ENCODE results near the gene DGLUCY.
"Not testable (repeated sequence)": the region's sequence is repeated elsewhere in the genome, so short reads cannot be mapped to it uniquely, and the experiment has no call there.

DGLUCY gene

DNA sequence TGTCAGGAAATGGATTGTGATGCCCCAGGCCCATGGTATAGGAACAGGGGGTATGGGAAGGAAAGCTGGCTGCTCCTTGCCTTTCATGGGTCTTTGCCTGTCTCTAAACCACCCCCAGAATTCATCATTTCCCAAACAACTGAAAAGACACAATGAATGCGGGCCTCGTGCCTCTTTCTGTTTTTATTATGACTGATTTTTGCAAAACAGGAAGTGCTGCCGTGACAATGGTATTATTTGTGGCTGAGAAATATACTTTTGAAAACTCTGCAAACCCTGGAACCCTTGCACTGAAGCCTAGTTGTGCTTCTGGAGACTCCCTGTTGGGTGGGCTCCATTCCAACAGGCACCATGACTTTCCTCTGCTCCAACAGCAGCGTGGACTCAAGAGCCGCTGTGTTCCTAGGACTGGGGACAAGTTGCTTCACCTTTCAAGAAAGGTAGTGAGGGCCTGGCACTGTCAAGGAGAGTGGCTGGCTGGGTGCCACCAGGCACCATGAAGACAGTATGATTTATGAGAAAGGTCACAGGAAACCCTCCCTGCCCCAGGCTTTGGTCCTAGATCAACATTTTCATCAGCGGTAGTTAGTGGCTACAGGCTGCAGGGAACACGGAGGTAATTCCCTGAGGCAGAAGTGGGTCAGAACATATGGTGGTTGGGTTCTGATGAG is 4.8 kb upstream of the DGLUCY start:
- no peak for DNase-seq

DNA sequence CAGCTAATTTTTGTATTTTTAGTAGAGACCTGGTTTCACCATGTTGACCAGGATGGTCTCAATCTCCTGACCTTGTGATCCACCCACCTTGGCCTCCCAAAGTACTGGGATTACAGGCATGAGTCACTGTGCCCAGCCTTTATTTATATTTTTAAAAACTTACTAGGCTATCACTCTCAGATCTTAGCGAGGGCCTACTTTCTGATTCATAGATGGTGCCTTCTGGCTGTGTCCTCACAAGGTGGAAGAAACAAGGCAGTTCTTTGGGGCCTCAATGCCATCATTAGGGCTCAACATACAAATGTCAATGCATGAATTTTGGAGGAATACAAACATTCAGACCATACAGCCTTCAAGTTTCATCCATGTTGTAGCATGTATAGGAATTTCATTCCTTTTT is 2.4 kb upstream of the DGLUCY start:
- no peak for DNase-seq

DNA sequence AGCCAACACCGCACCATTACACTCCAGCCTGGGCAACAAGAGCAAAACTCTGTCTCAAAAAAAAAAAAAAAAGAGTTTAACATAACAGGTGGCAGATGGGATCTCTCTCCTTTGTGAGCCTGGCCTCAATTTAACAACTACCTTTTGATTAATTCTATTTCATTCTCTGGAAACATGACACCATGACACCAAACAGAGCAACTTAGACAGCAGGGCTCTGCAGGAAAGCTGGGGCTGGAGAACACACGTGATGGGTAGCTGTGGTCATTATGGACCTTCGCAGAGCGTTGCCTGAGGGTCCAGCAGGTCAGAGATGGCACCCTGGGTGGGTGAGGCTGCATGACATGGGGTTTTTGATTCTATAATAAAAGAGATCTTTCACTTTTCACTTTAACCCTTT is 1.7 kb upstream of the DGLUCY start:
- no peak for DNase-seq

DNA sequence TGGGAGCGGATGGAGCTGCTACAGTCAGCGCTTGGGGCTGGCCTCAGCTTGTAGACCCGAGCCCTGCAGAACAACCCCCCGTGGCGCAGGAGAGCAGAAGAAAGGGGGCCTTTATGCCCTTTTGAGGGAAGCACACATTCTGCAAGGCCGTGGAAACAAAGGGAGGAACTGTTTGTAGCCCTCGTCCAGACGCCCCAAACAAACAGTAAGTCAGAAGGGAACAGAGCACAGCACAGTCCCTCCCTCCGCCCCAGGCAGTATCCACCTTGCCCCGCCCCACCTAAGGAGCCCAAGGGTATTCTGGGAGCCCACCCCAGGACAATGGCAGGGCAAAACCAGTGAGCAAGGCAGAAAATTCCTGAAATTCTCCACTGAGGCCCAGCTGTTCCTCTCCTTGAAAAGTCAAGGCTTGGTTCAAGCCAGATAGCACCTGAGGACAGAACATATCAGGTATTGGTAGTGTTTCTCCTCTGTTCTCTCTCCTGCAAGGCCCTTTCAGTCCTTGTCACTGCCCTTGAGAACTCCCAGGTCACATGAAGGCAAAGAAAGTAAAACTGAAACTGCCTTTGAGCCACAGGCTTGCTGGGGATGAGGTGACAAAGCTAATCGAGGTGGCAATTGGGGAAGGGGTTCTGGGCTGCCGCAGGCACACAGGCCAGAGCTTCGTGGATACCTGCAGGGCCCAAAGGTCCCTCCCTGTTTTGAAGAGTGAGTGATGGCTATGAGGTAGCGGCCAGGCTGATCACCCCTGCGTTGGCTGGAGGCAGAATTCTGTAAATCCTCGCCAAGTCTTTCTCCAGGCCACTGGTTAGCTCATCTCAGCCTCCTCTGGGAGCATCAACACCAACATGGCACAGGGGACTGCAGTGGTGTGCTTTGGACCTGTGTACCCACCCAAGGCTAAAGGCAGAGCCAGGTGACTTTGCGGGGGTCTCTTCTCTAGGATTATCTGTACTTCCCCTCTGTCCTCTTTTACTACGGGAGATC is 499 bp downstream of the DGLUCY start:
- no peak for DNase-seq

DNA sequence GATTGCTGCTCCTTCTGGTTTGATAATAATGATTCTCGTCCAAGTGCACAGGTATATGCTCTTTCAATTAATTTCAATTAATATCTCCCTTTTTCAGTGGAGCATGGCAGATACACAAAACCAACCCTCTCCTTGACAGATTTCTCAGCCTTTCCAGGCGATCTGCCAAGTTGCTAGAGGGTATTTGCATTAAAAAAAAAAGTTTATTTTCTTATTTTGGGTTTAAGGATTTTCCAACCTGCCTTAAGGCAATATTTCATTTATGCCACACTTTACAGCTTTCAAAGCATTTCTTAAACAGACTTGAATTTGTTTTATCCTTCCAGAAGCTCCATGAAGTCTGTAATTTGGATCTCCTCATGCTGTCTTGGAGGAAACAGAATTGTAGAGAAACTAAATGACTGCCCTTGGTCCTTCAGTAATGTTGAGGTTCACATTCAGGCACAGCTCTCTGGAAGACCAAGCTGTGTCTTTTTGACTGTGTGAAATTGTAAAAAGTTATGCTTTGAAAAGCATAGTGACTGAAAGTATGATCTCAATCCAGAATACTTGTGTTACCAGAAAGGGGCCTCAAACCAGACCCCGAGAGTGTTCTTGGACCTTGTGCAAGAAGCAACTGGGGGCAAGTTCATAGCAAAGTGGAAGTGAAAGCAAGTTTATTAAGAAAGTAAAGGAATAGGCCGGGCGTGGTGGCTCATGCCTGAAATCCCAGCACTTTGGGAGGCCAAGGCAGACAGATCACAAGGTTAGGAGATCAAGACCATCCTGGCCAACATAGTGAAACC is 2.3 kb downstream of the DGLUCY start:
- DNase-seq = no peak

DNA sequence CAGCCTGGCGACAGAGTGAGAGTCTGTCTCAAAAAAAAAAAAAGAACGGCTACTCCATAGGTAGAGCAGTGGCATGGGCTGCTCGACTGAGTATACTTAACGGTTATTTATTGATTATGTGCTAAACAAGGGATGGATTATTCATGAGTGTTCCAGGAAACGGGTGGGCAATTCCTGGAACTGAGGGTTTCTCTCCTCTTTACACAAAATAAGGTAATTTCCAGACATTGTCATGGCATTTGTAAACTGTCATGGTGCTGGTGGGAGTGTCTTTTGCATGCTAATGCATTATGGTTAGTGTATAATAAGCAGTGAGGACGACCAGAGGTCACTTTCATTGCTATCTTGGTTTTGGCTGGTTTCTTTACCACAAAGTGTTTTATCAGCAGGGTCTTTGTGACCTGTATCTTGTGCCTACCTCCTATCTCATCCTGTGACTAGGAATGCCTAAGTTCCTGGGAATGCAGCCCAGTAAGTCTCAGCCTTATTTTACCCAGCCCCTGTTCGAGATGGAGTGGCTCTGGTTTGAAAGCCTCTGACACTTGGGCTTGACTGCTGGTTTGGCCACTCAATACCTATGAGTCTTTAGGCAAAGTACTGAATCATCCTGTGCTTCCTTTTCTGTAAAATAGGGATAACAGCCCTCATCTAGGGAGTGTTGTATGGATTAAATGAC is 3.2 kb downstream of the DGLUCY start:
- no peak for DNase-seq

DNA sequence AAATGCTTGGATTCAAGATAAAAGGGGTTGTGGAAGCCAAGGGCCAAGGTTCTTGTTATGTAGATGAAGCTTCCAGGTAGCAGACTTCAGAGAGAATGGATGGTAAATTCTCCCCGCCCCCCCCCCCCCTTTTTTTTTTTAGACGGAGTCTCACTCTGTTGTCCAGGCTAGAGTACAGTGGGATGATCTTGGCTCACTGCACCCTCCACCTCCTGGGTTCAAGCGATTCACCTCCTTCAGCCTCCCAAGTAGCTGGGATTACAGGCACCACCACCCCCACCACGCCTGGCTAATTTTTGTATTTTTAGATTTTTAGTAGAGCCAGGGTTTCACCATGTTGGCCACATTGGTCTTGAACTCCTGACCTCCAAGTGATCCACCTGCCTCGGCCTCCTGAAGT is 4.1 kb downstream of the DGLUCY start:
- no peak for DNase-seq

DNA sequence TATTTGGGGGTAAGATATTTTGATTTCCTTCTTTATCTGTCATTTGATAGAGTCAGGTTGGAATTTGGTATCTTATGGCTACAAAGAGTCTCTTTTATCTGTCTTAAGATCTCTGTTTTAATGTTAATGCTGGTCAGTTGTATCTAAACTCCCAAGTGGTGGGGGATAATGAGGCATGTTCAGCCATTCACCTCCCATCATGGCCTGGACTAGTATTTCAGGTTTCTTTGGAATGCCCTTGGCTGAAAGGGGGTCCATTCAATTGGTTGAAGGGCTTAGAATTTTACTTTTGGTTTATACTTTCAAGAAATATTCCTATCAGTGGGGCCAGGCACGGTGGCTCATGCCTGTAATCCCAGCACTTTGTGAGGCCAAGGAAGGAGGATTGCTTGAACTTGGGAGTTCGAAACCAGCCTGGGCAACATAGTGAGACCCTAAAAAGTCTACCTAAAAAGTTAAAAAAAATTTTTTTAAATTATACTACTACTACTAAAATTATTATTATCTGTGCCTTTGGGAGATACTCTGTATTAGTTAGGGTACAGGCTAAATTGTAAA is 4.7 kb downstream of the DGLUCY start:
- DNase-seq = no peak

DNA sequence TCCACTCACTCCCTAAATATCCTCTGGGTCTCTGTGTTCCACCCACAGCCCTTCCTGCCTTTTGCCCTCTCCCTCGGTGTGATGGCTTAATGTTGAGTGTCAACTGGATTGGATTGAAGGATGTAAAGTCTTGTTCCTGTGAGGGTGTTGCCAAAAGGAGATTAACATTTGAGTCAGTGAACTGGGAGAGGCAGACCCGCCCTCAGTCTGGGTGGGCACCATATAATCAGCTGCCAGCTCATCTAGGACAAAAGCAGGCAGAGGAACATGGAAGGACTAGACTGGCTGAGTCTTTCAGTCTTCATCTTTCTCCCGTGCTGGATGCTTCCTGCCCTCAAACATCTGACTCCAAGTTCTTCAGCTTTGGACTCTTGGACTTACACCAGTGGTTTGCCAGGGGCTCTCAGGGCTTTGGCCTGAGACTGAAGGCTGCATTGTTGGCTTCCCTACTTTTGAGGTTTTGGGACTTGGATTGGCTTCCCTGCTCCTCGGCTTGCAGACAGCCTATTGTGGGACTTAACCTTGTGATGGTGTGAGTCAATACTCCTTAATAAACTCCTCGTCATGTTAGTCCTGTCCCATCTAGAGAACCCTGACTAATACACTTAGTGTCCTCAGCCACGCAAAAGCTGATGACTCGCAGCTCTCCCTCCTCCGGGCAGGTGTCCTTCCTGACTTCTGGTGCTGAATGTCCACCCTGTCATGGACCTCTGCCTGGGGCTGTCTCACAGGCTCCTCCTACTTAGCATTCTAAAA is 5.9 kb downstream of the DGLUCY start:
- DNase-seq = no peak

DNA sequence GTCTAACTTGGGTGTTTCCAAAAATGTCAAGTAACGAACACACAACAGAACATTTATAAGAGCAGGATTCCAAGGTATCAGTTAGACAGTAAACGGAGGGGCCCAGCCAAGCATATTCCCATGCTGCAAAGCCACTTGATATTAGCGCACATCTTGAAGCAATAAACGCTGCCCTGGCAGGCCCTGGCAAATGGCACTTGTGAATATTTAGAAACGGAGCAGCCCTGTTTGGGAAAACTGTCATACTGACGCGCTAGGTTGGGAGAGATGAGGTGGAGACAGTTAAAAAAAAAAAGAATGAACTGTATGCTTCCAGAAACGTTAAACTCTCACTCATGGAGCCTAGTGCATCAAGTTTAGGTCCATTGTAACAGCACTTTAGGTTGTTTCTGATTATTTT is 9.3 kb downstream of the DGLUCY start:
- no peak for DNase-seq

DNA sequence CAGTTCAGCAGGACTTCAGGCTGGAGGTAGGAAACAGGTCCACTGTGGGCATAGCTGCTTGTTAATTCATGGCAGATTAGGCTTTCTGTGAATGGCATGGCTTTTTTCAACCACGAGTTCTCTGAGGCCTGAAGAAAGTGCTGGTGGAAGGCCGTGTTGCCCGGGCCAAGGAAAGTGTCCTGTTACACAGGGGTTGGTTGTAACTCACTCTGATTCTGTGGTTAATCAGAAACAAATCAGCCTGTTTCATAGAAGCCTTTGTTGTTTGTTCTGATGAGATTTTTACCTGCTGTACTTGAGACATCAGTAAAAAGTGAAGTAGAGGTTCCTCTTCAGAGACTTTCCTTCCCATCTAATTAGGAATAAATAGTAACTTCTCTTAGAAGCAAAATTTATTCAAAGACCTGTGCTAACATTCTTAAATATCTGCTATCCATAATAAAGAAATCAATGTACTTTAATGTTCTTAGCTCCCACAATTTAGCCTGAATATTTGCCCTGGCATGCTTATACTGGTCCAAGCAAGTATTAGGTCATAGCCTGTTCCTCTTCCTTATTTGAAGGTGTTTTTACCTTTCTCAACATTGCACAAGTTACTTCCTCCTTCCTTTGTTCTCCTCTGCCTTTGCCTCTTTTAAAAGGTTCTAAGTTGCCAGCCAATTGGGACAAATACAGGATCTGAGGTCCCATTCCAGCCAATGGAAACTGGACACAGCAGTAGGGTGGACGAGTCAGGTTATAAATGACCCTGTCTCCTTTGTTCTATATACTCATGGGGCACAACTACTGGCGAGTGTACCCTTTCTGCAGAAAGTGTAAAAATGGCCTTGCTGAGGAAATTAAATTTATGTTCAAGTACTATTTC is 10.8 kb downstream of the DGLUCY start:
- DNase-seq = not testable (repeated sequence)

DNA sequence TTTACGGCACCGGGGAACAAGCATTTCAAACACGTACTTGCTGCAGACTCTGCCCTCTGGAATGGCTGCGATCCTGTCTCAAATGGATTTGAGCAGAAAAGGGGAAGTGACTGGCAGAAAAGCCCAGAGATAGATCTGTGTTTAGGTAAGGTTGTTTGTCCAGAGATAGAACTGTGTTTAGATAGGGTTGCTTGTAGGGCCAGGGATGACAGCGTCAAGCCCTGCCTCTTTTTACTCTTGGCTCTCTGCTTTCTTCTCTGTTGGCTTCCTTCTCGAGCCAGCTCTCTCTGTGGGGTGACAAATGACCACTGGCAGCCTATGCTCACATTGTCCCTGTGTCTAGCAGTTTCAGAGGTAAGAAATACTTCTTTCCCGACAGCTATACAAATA is 11.4 kb downstream of the DGLUCY start:
- no peak for DNase-seq

DNA sequence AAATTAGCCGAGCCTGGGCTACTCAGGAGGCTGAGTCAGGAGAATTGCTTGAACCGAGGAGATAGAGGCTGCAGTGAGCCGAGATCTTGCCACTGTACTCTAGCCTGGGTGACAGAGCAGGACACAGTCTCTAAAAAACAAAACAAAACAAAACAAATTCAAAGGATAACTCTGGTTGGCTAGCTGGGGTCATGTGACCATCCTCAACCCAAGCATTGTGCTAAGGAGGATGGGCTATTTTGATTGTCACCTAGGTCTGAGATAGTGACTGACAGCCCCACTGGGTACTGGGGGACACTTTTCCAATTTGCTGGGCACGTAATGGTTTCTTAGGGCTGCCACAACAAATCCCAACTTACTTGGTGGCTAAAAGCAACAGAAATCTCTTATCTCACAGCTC is 11.9 kb downstream of the DGLUCY start:
- no peak for DNase-seq

DNA sequence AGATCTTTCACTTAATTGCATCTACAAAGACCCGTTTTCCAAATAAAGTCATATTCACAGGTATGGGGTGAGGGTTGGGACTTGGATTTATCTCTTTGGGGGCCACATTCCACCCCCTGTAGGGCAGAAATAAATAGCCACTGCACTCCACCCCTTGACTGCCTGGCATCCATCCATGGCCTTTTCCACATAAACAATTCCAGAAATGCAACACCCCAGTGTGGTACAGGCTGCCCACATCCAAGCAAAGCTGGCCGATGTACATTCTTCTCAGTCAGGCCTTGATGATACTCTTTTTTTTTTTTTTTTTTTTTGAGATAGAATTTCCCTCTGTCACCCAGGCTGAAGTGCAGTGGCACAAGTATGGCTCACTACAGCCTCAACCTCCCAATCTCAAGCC is 12.9 kb downstream of the DGLUCY start:
- DNase-seq = no peak

DNA sequence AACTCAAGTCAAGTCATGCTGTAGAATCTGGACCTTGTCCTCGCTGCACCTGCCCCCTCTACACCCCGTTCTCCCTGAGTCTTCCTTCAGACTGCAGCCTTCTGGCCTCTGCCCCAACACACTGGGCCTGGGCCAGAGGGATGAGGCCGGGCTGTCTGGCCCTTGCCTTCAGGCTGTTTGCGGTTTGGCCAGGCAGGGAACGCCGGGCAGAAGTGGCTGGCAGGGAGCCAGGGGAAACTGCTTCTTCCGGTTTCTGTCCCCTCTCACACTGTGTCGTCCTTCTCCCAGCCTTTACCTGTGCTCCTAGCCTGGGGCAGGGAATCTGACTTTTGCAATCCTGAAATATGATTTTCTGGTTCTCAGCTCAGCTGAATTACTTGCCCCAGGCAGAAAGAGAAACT is 13.5 kb downstream of the DGLUCY start:
- no peak for DNase-seq

DNA sequence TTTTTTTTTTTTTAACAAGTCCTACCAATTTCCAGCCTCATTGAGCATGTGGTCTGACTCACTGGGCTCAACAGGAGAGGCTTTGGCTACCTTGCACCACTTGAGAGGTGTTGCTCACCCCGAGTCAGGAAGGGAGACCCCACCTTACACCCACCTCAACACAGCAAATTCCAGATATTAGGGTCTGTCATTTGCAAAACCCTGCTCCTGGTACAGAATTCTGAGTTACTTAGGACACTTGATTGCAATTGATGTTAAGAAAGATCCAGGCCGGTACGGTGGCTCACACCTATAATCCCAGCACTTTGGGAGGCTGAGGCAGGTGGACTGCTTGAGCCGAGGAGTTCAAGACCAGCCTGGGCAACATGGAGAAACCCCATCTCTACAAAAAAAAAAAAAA is 14.1 kb downstream of the DGLUCY start:
- DNase-seq = no peak

DNA sequence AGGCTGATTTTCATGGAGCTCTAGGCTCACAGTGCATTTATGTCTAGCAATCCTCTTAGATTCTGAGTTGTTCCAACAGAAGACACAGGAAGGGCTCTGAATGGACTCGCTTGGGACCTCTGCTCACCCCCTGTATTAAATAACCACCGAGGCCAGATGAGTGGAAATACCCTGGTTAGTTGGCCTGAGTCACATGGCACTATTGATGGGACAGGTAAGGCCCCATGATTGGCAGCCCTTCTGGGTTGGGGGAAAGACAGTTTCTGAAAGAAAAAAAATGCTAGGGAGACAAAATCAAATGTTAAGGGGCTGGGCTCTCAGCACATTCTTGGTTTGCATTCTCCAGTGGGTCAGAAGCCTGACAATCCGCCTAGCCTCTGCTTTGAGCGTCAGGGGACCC is 14.8 kb downstream of the DGLUCY start:
- DNase-seq = no peak

DNA sequence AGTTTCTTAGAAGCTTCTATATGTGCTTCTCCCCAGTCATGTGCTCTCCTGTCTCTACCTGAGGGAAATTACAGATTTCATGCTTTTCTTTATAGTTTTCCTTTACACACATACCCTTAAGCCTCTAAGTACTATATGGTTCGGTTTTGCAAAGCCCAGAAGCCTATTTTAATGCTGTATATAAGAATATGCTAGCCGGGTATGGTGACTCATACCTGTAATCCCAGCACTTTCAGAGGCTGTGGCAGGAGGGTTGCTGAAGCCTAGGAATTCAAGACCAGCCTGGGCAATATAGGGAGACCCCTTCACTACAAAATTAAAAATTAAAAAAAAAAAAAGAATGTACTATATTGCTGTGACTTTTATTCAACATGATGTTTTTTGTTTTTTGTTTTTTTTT is 15.4 kb downstream of the DGLUCY start:
- no peak for DNase-seq

DNA sequence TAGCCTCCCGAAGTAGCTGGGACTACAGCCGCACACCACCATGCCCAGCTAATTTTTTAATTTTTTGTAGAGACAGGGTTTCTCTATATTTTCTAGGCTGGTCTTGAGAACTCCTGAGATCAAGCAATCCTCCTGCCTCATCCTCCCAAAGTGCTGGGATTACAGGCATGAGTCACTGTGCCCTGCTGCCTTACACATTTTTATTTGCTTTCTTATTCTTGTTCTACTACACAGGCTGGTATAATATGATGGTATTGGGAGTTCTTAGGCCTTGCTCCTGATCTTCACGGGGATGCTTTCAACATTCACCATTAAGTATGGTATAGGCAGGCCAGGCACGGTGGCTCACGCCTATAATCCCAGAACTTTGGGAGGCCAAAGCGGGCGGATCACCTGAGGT is 21.2 kb downstream of the DGLUCY start:
- DNase-seq = no peak

DNA sequence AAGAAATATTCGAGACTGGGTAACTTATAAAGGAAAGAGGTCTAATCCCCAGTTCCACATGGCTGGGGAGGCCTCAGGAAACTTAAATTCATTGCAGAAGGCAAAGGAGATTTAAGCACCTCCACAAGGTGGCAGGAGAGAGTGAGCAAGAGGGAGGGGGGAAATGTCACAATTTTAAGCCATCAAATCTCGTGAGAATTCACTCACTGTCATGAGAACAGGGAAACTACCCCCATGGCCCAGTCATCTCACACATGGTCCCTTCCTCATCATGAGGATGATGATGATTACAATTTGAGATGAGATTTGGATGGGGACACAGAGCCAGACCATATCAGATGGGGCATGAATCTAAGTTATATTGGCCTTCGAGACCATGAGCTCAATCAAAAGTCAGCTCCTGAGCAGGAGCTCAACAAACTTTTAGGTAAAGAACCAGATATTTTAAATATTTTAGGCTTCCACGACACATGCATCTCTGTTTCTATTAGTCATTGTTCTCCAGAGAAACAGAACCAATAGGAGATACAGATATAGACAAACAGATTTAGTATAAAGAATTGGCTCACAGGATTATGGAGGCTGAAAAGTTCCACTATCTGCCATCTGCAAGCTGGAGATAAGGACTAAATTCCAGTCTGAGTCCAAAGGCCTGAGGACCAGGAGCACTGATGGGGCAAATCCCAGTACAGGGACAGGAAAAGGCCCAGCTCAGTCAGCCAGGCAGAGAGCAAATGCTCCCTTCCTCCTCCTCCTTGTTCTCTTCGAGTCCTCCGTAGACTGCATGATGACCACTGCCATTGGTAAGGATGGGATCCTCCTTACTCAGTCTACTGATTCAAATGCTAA is 24.9 kb downstream of the DGLUCY start:
- DNase-seq = no peak
